Activated T-helper 17 cell treated with anti-CD3 and anti-CD28 coated beads, Interleukin-2, amount 50 U/mL, for 72 hours (primary cell): ENCODE results near the gene COL26A1. TPM values are rescaled to one million over a fixed set of nuclear protein-coding genes. Genes with fewer than 3 reads are reported as not detected.
"Not testable (repeated sequence)": the region's sequence is repeated elsewhere in the genome, so short reads cannot be mapped to it uniquely, and the experiment has no call there.

Experiments
- ATAC-seq: fragments of 150-1000 bp; cut with Tn5 transposase; replicated peaks from 2 replicates; pipeline ENCODE4 v1.10.0; 2021; ENCODE audit warnings: mild to moderate bottlenecking, moderate library complexity
- H3K27ac Mint-ChIP-seq: one replicate; pipeline ENCODE4 v1.8.0; 2022; ENCODE audit warnings: mixed read lengths
- H3K27me3 Mint-ChIP-seq: one replicate; pipeline ENCODE4 v1.8.0; 2022; ENCODE audit warnings: mixed read lengths
- H3K36me3 Mint-ChIP-seq: one replicate; pipeline ENCODE4 v1.8.0; 2022; ENCODE audit warnings: low read depth, mild to moderate bottlenecking, mixed read lengths
- H3K4me1 Mint-ChIP-seq: one replicate; pipeline ENCODE4 v1.8.0; 2022; ENCODE audit warnings: mixed read lengths
- H3K4me3 Mint-ChIP-seq: one replicate; pipeline ENCODE4 v1.8.0; 2022; ENCODE audit warnings: mild to moderate bottlenecking, mixed read lengths
- H3K9me3 Mint-ChIP-seq: one replicate; pipeline ENCODE4 v1.8.0; 2022; ENCODE audit warnings: mixed read lengths
- total RNA-seq, 2 donors: library from RNA; stranded (reverse); gene quantifications; one replicate each; pipeline ENCODE4 v1.2.3, GENCODE V29; 2022

COL26A1 gene
- total RNA-seq, 2 donors from 2014 or later: not detected

DNA sequence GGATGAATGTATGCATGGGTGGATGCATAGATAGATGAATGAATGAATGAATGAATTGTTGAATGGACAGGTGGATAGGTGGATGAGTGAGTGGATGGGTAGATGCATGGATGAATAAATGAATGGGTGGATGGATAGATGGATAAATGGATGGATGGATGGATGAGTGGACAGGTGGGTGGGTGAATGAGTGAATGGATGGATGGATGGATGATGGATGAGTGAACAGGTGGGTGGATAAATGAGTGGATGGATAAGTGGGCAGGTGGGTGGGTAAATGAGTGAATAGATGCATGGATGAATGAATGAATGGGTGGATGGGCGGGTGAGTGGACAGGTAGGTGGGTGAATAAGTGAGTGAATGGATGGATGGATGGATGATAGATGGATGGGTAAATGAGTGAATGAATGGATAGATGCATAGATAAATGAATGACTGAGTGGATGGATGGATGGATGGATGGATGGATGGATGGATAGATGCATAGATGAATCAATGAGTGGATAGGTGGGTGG is 193.8 kb downstream of the COL26A1 start:
- Mint-ChIP-seq H3K27me3 (peaks cover 14% of the 10 kb centered on the region), H3K4me1 (no peaks in the 10 kb centered on the region), H3K27ac (no peak overlapping the region), H3K36me3 (no peaks in the 10 kb centered on the region), H3K4me3 (no peak overlapping the region), H3K9me3 (no peaks in the 10 kb centered on the region)
- ATAC-seq: no peak

DNA sequence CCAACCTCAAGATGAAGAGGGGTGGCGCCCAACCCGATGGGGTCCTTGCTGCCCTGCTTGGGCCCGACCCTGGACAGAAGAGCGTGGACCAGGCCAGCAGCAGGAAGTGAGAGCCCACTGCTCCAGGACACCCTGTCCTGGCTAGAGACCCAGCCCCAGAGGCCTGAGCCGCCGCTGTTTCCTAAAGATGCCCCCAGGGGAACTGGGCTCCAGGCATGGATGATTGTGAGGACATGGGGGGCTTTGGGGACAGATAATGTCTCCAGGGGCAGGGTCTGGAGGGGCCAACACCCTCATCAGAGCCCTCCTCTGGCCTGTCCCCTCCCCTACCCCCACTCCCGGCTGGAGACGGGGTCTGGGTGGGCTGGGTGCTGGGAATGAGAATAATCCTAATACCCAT is 194.7 kb downstream of the COL26A1 start:
- H3K4me3 Mint-ChIP-seq: no peak overlapping the region
- no peaks in the 10 kb centered on the region for H3K9me3 Mint-ChIP-seq
- no peak overlapping the region for H3K27ac Mint-ChIP-seq
- ATAC-seq: no peak
- no peaks in the 10 kb centered on the region for H3K36me3 Mint-ChIP-seq
- peaks cover 14% of the 10 kb centered on the region for H3K27me3 Mint-ChIP-seq
- H3K4me1 Mint-ChIP-seq: no peaks in the 10 kb centered on the region

DNA sequence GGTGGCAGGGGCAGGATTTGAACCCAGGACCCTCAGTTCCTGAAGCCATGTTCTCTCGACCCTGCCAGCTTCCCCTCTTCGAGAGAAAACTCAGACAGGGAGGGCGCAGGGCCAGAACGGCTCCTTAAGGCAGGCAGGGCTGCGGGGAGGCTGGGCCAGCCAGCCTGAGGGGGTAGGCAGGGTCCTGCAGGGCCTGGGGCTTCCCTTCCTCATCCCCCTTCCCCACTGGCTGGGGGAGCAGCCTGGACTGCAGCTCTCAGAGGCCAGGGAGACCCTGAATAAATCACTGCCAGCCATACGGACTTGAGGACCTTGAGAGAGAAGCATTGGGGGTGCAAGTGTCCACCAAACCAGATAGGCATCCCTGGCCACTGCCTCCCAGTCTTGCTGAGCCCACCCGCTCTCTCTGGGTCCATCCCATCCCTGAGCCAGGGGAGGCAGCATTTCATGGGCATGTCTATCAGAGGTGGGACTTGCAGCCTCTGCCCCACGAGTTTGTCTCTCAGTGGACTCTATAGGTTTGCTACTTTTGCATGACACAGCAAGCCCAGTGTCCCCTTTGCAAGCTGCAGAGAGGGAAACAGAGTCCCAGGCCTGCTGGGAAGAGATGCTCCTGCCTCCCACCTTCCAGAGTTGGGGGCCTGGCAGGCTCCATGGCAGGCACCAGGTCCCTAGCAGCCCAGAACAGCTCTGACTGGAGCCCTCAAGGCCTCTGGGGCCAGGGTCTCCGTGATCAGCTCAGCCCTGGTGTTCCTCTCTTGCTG is 195.5 kb downstream of the COL26A1 start:
- Mint-ChIP-seq H3K4me3 (no peak overlapping the region), H3K27ac (no peak overlapping the region), H3K9me3 (no peaks in the 10 kb centered on the region), H3K36me3 (no peaks in the 10 kb centered on the region), H3K4me1 (no peaks in the 10 kb centered on the region), H3K27me3 (peaks cover 14% of the 10 kb centered on the region)
- ATAC-seq: no peak

DNA sequence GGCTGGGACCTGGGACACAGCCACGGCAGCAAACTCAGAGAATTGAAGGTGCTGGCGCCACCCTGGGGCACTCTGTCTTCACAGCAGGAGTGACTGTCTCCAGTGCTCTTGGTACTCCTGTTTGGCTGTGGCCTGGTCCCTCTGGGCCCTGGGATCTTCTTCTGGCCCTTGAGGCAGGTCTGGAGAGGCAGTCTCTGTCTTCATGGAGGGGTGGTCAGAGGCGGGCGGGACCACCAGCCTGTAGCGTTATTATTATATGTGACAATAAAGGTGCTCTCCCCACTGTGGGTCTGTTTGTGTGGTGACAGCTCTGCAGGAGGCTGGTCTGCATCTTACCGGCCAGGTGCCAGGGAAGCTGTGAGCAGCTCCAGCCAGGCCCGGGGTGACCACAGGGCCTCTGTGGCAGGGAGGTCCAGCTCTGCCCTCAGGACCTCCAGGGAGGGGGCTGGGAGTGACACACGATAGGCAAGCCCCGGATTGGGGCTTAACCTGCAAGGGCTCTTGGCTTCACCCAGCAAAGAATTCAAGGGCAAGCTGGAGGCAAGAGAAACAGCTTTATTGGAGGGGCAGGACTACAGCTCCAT is 196.2 kb downstream of the COL26A1 start:
- ATAC-seq: no peak
- peaks cover 11% of the 10 kb centered on the region for H3K27me3 Mint-ChIP-seq

DNA sequence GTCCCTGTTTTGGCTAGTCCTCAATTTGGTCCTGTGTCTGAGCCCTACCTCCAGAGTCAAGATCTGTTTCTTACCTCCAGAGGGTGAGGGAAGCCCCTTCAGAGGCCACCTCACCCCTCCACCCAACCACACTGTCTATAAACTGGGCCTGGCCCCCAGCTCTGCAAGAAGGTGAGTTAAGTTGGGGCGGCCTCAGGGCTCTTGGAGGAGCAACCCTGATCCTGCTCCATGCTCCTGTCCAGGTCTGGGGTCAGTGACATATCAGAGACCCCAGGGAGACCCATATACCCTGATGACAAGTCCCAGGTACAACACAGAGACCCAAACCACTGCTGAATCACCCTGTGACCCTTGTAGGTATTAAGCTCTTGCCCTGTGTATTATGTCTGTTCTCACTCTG is 196.9 kb downstream of the COL26A1 start:
- Mint-ChIP-seq H3K9me3 (no peaks in the 10 kb centered on the region), H3K27me3 (peaks cover 11% of the 10 kb centered on the region), H3K27ac (no peak overlapping the region), H3K36me3 (no peaks in the 10 kb centered on the region), H3K4me1 (no peaks in the 10 kb centered on the region), H3K4me3 (no peak overlapping the region)
- ATAC-seq: no peak

More for the DNA sequence above, 196.2 kb downstream of the COL26A1 start:
- no peaks in the 10 kb centered on the region for H3K9me3 Mint-ChIP-seq
- H3K36me3 Mint-ChIP-seq: no peaks in the 10 kb centered on the region
- no peaks in the 10 kb centered on the region for H3K4me1 Mint-ChIP-seq
- no peak overlapping the region for H3K4me3 Mint-ChIP-seq
- no peak overlapping the region for H3K27ac Mint-ChIP-seq

DNA sequence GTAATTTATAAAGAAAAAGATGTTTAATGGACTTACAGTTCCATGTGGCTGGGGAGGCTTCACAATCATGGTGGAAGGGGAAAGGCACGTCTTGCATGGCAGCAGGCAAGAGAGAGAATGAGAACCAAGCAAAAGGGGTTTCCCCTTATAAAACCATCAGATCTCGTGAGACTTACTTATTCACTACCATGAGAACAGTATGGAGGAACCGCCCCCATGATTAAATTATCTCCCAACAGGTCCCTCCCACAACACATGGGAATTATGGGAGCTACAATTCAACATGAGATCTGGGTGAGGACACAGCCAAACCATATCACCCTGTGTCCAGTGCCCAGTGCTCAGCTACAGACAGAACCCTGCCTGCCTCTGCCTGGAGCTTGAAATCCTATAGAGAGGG is 197.3 kb downstream of the COL26A1 start:
- not testable (repeated sequence) for H3K9me3 Mint-ChIP-seq

DNA sequence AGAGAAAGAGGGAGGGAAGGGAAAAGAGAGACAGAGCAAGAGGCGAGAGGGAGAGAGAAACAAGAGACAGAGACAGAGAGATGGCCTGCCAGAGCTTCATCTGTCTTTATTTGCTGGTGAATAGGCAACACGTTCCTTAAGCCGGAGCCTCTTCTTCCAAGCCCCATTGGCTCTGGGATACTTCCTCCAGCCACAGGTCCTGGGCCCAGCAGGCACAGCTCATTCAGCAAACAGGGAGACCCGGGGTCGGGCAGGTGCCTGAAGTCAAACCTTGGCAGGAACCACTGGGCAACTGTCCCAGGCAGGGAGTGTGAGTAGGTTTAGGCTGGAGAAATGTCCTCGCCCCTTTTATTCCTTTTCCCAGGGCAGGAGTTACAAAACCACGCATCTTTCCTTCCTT is 198.2 kb downstream of the COL26A1 start:
- Mint-ChIP-seq H3K27me3 (peaks cover 11% of the 10 kb centered on the region), H3K4me3 (no peak overlapping the region), H3K36me3 (no peaks in the 10 kb centered on the region), H3K9me3 (no peaks in the 10 kb centered on the region), H3K27ac (no peak overlapping the region), H3K4me1 (no peaks in the 10 kb centered on the region)
- ATAC-seq: no peak

More for the DNA sequence above, 197.3 kb downstream of the COL26A1 start:
- ATAC-seq, H3K4me3 Mint-ChIP-seq, H3K36me3 Mint-ChIP-seq, H3K4me1 Mint-ChIP-seq, H3K27ac Mint-ChIP-seq: not testable (repeated sequence)
- H3K27me3 Mint-ChIP-seq: peaks cover 11% of the 10 kb centered on the region

DNA sequence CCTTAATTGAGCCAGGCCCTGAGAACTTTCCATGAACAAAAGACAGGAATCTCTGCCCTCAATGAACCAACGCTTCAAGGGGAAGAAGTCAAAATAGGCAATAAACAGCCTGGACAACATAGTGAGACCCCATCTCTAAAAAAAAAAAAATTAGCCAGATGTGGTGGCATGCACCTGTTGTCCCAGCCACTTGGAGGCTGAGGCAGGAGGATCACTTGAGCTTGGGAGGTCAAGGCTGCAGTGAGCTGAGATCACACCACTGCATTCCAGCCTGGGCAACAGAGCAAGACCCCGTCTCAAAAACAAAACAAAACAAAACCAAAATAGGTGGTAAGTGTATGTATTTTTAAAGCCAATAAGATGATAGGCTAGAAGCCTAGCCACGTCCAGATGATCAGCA is 198.6 kb downstream of the COL26A1 start:
- not testable (repeated sequence) for H3K9me3 Mint-ChIP-seq, ATAC-seq, H3K27ac Mint-ChIP-seq, H3K4me1 Mint-ChIP-seq, H3K36me3 Mint-ChIP-seq, H3K4me3 Mint-ChIP-seq, H3K27me3 Mint-ChIP-seq

DNA sequence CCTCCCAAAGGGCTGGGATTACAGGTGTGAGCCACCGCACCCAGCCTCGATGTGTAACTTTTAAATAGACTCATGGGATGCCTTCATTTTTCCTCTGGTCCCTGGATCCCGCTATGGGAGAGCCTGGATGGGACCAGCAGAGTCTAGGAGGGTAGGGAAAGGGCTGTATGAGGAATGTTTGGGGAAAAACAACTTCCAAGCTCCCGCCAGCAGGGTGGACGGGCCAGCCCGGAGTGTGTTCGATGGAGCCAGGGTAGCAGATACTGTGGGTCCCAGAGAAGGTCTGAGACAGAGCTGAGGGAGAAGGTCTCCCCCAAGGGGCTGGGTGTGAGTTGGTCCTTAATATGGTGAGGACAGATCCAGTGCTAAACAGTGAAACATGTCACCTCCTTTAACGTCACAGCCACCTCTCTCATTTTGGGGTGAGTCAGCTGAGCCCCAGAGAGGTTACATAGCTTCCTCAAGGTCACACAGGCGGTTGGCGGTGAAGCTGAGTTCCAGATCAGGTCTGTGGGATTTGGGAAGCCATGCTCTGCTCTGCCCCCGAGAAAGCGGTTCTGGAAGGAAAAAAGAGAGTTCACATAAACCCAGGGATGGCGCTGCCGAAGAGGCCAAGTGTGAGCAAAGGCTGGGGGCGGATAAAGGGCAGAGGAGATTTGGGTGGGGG is 200.0 kb downstream of the COL26A1 start:
- Mint-ChIP-seq H3K27ac (no peak overlapping the region), H3K4me3 (no peak overlapping the region), H3K4me1 (no peaks in the 10 kb centered on the region), H3K27me3 (peaks cover 4% of the 10 kb centered on the region), H3K9me3 (no peaks in the 10 kb centered on the region), H3K36me3 (no peaks in the 10 kb centered on the region)
- no peak for ATAC-seq

DNA sequence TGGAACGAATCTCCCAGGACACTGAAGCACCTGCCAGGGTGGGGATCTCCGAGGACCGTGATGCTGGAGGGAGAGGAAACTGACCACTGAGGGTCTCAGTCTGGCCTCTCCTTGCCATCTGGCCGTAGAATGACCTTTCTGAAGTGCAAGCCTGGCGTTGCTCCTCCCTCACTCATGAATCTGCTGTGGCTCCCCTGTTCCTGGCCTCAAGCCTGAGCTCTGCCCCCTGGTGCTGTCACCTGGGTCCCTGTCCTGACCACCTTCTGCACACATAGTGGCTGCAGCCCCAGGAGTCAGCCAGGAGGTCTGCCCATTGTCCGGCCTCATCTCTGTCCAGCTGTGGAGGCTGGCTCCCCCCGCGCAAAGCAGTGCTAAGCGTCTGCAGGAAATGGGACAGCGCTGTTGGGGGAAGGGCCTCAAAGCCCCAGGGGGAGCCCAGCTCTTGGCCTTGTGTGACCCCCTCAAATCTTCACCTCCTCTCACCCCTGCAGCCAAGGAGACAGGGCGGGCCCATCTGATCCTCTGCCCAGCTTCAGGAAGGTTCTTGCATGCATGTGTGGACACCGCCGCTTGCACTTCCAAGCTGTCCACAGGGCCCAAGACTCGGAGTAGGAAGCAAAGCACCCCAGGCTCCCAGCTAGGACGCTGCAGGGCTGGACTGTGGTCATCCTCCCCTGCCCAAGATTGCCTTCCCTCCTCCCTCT is 200.7 kb downstream of the COL26A1 start:
- ATAC-seq: no peak
- Mint-ChIP-seq H3K27me3 (peaks cover 6% of the 10 kb centered on the region), H3K9me3 (no peaks in the 10 kb centered on the region)

DNA sequence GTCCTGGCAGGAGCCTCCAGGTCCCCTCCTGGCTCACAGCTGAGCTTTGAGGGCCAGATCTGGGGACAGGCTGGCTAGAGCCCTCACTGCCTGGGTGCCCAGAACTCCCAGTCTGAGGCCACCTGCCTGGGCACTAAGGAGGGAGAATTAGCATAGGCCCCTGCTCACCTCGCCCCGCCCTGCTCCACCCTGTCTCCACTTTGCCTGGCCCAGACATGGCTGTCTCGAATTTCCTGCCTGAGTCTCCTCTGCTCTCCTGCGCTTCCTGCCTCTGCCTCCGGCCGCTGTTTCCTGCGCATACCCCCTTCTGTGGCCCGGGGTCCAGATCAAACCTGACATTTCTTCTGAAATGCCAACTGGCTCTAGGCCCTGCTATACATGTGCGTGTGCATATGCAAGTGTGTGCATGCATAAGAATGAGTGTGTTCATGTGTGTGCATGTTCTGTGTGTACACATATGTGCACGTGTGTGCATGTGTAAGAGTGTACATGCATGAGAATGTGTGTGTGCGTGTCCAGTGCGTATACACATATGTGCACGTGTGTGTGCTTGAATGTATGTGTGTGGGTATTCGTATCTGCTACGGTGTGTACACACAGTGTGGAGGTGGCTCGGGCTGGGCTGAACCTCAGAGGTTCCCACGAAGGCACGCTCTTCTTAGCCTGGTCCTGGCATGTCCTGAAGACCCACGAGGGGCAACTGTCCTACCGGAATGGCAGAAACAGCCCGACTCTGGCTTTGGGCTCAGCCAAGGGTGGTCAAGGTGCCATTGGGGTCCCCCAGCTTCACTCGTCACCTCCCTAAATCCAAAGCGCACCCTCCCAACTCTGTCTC is 201.5 kb downstream of the COL26A1 start:
- H3K9me3 Mint-ChIP-seq: no peaks in the 10 kb centered on the region
- no peak overlapping the region for H3K4me3 Mint-ChIP-seq
- no peaks in the 10 kb centered on the region for H3K4me1 Mint-ChIP-seq
- ATAC-seq: no peak
- H3K27me3 Mint-ChIP-seq: peaks cover 12% of the 10 kb centered on the region
- no peak overlapping the region for H3K27ac Mint-ChIP-seq
- no peaks in the 10 kb centered on the region for H3K36me3 Mint-ChIP-seq

More for the DNA sequence above, 200.7 kb downstream of the COL26A1 start:
- no peak overlapping the region for H3K4me3 Mint-ChIP-seq
- H3K4me1 Mint-ChIP-seq: no peaks in the 10 kb centered on the region
- H3K27ac Mint-ChIP-seq: no peak overlapping the region
- H3K36me3 Mint-ChIP-seq: no peaks in the 10 kb centered on the region

DNA sequence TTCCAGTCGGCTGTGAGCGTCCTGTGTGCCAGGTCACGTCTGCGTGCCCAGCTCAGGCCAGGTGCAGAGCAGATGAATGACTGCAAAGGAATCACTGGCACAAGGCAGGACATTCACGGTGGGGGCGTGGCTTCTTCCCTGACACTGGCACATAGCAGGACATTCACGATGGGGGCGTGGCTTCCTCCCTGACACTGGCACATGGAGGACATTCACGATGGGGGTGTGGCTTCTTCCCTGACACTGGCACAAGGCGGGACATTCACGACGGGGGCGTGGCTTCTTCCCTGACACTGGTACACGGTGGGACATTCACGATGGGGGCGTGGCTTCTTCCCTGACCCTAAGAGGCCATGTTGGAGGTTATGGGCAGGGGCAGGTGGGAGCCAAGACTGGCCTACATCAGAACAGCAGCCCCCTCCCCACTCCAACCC is 202.1 kb downstream of the COL26A1 start:
- H3K36me3 Mint-ChIP-seq: no peaks in the 10 kb centered on the region
- no peak overlapping the region for H3K4me3 Mint-ChIP-seq
- ATAC-seq: no peak
- no peaks in the 10 kb centered on the region for H3K9me3 Mint-ChIP-seq
- peaks cover 12% of the 10 kb centered on the region for H3K27me3 Mint-ChIP-seq
- H3K27ac Mint-ChIP-seq: no peak overlapping the region
- H3K4me1 Mint-ChIP-seq: no peaks in the 10 kb centered on the region

DNA sequence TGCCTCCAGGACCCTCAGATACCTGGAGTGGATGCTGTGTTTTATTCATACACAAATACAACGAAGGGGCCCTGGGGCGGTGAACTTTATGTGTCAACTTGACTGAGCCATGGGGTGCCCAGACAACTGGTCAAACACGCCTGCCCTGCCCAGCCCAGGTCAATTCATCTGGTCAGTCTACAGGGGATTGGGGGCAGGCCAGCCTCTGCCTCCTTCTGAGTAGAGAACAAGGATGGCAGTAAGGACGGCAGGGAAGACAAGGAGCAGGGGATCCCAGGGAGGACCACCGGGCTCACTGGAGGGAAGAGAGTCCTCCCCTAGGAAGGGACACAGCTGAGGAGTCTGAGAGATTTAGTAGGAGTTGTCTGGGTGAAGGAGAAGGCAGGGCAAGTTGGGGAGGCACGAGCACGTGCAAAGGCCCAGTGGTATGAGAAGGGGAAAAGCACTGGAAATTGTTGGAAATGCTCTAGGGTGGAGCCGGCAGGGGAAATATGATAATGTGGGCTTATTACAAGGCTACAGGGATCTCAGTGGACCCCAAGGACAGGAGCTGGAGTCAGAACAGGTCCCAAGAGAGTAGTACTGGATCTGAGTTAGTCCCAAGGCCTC is 203.0 kb downstream of the COL26A1 start:
- no peaks in the 10 kb centered on the region for H3K4me1 Mint-ChIP-seq
- no peak overlapping the region for H3K4me3 Mint-ChIP-seq
- no peaks in the 10 kb centered on the region for H3K9me3 Mint-ChIP-seq
- H3K27ac Mint-ChIP-seq: no peak overlapping the region
- peaks cover 12% of the 10 kb centered on the region for H3K27me3 Mint-ChIP-seq
- no peaks in the 10 kb centered on the region for H3K36me3 Mint-ChIP-seq
- no peak for ATAC-seq
